A549 (cell line): ENCODE data around the gene SPEM1.

Experiments
- BHLHE40 ChIP-seq: IDR thresholded peaks from 2 replicates; pipeline ENCODE4 v1.6.1; 2012; ENCODE audit warnings: low read depth, low read length, inconsistent platforms
- CHD2 ChIP-seq: fragments of 150-350 bp; IDR thresholded peaks from 2 replicates; pipeline ENCODE4 v1.6.1; 2014; ENCODE audit warnings: low read length; ENCODE audit not compliant: partially characterized antibody
- CTCF ChIP-seq: fragments of >200 bp; sonication (Bioruptor Twin); formaldehyde crosslinking; IDR thresholded peaks from 3 replicates; pipeline ENCODE4 v1.5.1; 2016
- HMGXB4 ChIP-seq: fragments of 250-450 bp; sonication (Bioruptor Pico); IDR thresholded peaks from 2 replicates; pipeline ENCODE4 v1.5.0; 2021; ENCODE audit warnings: mild to moderate bottlenecking, moderate library complexity, borderline replicate concordance
- JUN ChIP-seq, 2 experiments: fragments of >200 bp; sonication (Bioruptor Twin); formaldehyde crosslinking; IDR thresholded peaks; 2 replicates in 1 of 2; 3 replicates in 1 of 2; pipeline ENCODE4 v1.6.1; 2016 to 2017
- JUNB ChIP-seq: fragments of >200 bp; sonication (Bioruptor Twin); formaldehyde crosslinking; IDR thresholded peaks from 2 replicates; pipeline ENCODE4 v1.6.1; 2016
- MAZ ChIP-seq: fragments of 150-350 bp; IDR thresholded peaks from 2 replicates; pipeline ENCODE4 v1.6.1; 2014; ENCODE audit warnings: antibody characterized with exemption, low read depth, low read length, borderline replicate concordance
- MYC ChIP-seq: IDR thresholded peaks from 2 replicates; pipeline ENCODE4 v1.6.1; 2012; ENCODE audit warnings: mild to moderate bottlenecking, inconsistent platforms, low read length, improper control_type of control experiment, borderline replicate concordance
- NR3C1 ChIP-seq: fragments of >200 bp; sonication (Bioruptor Twin); formaldehyde crosslinking; IDR thresholded peaks from 3 replicates; pipeline ENCODE4 v1.6.1; 2017
- POLR2A ChIP-seq: IDR thresholded peaks from 2 replicates; pipeline ENCODE4 v1.6.1; 2012; ENCODE audit warnings: mild to moderate bottlenecking, low read length
- REST ChIP-seq: fragments of 200-600 bp; sonication (generic); IDR thresholded peaks from 2 replicates; pipeline ENCODE4 v1.6.1; 2016; ENCODE audit warnings: antibody characterized with exemption, mild to moderate bottlenecking, moderate library complexity
- RFX5 ChIP-seq: fragments of 450-650 bp; IDR thresholded peaks from 2 replicates; pipeline ENCODE4 v1.7.1; 2014; ENCODE audit warnings: antibody characterized with exemption, mild to moderate bottlenecking, moderate library complexity
- SMC3 ChIP-seq: fragments of >200 bp; sonication (Bioruptor Twin); formaldehyde crosslinking; IDR thresholded peaks from 3 replicates; pipeline ENCODE4 v1.6.1; 2018; ENCODE audit warnings: inconsistent platforms
- TP53 ChIP-seq: fragments of 250-450 bp; sonication (Bioruptor Pico); IDR thresholded peaks from 2 replicates; pipeline ENCODE4 v1.5.0; 2021; ENCODE audit warnings: mild to moderate bottlenecking, moderate library complexity

GRCh38 chr17:7370853-7371252 is 49.3 kb upstream of the SPEM1 start:
- TF ChIP-seq CTCF (no peak), RFX5 (no peak), SMC3 (no peak), NR3C1 (no peak), MYC (no peak), POLR2A (no peak), MAZ (no peak), REST (no peak), BHLHE40 (no peak), HMGXB4 (CRISPR knock-in tag) (no peak), TP53 (CRISPR knock-in tag) (no peak), JUN (IDR thresholded peaks at IDR 0.05) (no peak), JUNB (no peak), CHD2 (no peak)
